ENCODE results near the gene RLN1.

RLN1 gene

DNA sequence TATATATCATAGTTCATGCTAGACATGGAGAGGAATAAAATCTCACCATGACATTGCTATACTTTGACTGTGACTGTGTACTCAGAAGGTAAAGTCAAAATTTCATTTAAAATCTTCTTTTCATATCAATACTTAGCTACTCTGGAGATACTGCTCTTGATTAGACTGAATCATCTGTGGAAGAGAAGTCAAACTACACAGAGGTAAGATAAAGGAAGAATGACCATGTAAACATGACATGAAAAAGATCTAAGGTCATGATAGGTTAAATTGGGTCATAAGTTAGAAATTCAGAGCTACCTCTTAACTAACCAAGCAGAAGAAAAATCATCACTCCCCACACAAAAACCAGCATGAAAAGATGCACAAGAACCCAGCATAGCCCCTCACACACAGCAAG is 44.8 kb upstream of the RLN1 start:
- TF ChIP-seq, protein P1, sequence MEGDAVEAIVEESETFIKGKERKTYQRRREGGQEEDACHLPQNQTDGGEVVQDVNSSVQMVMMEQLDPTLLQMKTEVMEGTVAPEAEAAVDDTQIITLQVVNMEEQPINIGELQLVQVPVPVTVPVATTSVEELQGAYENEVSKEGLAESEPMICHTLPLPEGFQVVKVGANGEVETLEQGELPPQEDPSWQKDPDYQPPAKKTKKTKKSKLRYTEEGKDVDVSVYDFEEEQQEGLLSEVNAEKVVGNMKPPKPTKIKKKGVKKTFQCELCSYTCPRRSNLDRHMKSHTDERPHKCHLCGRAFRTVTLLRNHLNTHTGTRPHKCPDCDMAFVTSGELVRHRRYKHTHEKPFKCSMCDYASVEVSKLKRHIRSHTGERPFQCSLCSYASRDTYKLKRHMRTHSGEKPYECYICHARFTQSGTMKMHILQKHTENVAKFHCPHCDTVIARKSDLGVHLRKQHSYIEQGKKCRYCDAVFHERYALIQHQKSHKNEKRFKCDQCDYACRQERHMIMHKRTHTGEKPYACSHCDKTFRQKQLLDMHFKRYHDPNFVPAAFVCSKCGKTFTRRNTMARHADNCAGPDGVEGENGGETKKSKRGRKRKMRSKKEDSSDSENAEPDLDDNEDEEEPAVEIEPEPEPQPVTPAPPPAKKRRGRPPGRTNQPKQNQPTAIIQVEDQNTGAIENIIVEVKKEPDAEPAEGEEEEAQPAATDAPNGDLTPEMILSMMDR (IDR thresholded peaks at IDR 0.05; ENCODE audit: low read depth, low read length, poor library complexity, severe bottlenecking): no peak
- no peak for TF ChIP-seq EZH2phosphoT487 (IDR thresholded peaks at IDR 0.05; ENCODE audit: borderline replicate concordance, low read length)
- no peak overlapping the region for H3K4me2 ChIP-seq (ENCODE audit: low read length)
- H3F3A ChIP-seq (ENCODE audit: control insufficient read depth, insufficient read depth): no peaks in the 10 kb centered on the region
- no peaks in the 10 kb centered on the region for H3K79me2 ChIP-seq (ENCODE audit: control insufficient read depth, low read length)
- no peak overlapping the region for H3K27ac ChIP-seq (ENCODE audit: low read depth, low read length)
- H3K4me3 ChIP-seq (ENCODE audit: low read length): no peak overlapping the region
- no peaks in the 10 kb centered on the region for H3K9me3 ChIP-seq (ENCODE audit: control insufficient read depth, insufficient read depth, low read length)
- no peaks in the 10 kb centered on the region for H4K20me1 ChIP-seq (ENCODE audit: control insufficient read depth, insufficient read depth, low read depth, low read length)
- H3K36me3 ChIP-seq (ENCODE audit: control insufficient read depth, low read length): no peaks in the 10 kb centered on the region
- peaks cover 8% of the 10 kb centered on the region for H3K4me1 ChIP-seq (ENCODE audit: control insufficient read depth, low read length)
- H3K27me3 ChIP-seq (ENCODE audit: control insufficient read depth, low read length): no peaks in the 10 kb centered on the region
- H3K9me2 ChIP-seq (replicated peaks; ENCODE audit: control insufficient read depth, low read length): no peaks in the 10 kb centered on the region

- no peak overlapping the region for H3K4me2 ChIP-seq (ENCODE audit: low read length)
Measured at GRCh38 chr9:5382479-5382878, 42.8 kb upstream of the RLN1 start.

DNA sequence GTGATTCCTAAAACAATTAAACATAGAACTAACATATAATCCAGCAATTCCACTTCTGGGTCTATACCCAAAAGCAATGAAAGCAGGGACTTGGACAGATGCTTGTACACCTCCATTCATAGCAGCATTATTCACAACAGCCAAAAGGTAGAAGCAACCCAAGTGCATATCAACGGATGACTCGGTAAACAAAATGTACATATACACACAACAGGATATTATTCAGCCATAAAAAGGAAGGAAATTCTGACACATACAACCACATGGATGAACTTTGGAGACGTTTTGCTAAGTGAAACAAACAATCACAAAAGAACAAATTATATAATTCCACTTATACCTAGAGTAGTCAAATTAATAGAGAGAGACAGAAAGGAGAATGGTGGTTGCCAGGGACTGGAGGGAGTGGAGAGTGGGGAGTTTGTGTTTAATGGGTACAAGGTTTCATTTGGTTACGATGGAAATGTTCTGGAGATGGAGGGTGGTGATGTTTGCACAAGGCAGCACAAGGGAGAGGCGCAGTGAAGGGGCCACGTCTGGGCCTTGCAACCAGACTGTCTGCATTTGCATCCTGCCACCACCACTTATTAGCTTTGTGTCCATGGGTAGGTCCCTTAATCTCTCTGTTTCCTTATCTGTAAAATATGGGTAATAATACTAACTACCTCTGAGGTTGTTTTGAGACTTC is 36.3 kb upstream of the RLN1 start:
- no peak overlapping the region for H3K4me2 ChIP-seq (ENCODE audit: low read length)
- no peaks in the 10 kb centered on the region for H3K79me2 ChIP-seq (ENCODE audit: control insufficient read depth, low read length)
- H3F3A ChIP-seq (ENCODE audit: control insufficient read depth, insufficient read depth): no peaks in the 10 kb centered on the region
- H3K9me3 ChIP-seq (ENCODE audit: control insufficient read depth, insufficient read depth, low read length): no peaks in the 10 kb centered on the region
- no peak overlapping the region for H3K4me3 ChIP-seq (ENCODE audit: low read length)
- H3K9me2 ChIP-seq (replicated peaks; ENCODE audit: control insufficient read depth, low read length): no peaks in the 10 kb centered on the region
- no peaks in the 10 kb centered on the region for H3K4me1 ChIP-seq (ENCODE audit: control insufficient read depth, low read length)
- no peak overlapping the region for H3K27ac ChIP-seq (ENCODE audit: low read depth, low read length)
- no peaks in the 10 kb centered on the region for H4K20me1 ChIP-seq (ENCODE audit: control insufficient read depth, insufficient read depth, low read depth, low read length)
- no peaks in the 10 kb centered on the region for H3K27me3 ChIP-seq (ENCODE audit: control insufficient read depth, low read length)
- no peak for TF ChIP-seq EZH2phosphoT487 (IDR thresholded peaks at IDR 0.05; ENCODE audit: borderline replicate concordance, low read length)
- TF ChIP-seq, protein P1 (IDR thresholded peaks at IDR 0.05; ENCODE audit: low read depth, low read length, poor library complexity, severe bottlenecking): no peak
- no peaks in the 10 kb centered on the region for H3K36me3 ChIP-seq (ENCODE audit: control insufficient read depth, low read length)

More at GRCh38 chr9:5382479-5382878, 42.8 kb upstream of the RLN1 start:
- TF ChIP-seq, protein P1 (IDR thresholded peaks at IDR 0.05; ENCODE audit: low read depth, low read length, poor library complexity, severe bottlenecking): no peak
- TF ChIP-seq EZH2phosphoT487 (IDR thresholded peaks at IDR 0.05; ENCODE audit: borderline replicate concordance, low read length): no peak
- Histone ChIP-seq H3K4me1 (ENCODE audit: control insufficient read depth, low read length) (peaks cover 8% of the 10 kb centered on the region), H3K9me2 (replicated peaks; ENCODE audit: control insufficient read depth, low read length) (no peaks in the 10 kb centered on the region), H3K27ac (ENCODE audit: low read depth, low read length) (no peak overlapping the region), H3K4me3 (ENCODE audit: low read length) (no peak overlapping the region), H3K36me3 (ENCODE audit: control insufficient read depth, low read length) (no peaks in the 10 kb centered on the region), H4K20me1 (ENCODE audit: control insufficient read depth, insufficient read depth, low read depth, low read length) (no peaks in the 10 kb centered on the region), H3K27me3 (ENCODE audit: control insufficient read depth, low read length) (no peaks in the 10 kb centered on the region), H3F3A (ENCODE audit: control insufficient read depth, insufficient read depth) (no peaks in the 10 kb centered on the region), H3K9me3 (ENCODE audit: control insufficient read depth, insufficient read depth, low read length) (no peaks in the 10 kb centered on the region), H3K79me2 (ENCODE audit: control insufficient read depth, low read length) (no peaks in the 10 kb centered on the region)

Measured in DOHH2 (cell line).